ENCODE measurements around the gene HOXA1.

The HOXA1 gene

GRCh38 chr7:27105301-27106031 lies 9.7 kb upstream of the HOXA1 start:
- DNase-seq (ENCODE audit: low read depth in 2 of 2) = no peak

- DNase-seq (ENCODE audit: low read depth in 2 of 2) = no peak
Measured at GRCh38 chr7:27104341-27105058, 8.7 kb upstream of the HOXA1 start.

GRCh38 chr7:27103489-27104226 lies 7.9 kb upstream of the HOXA1 start:
- DNase-seq (ENCODE audit: low read depth in 2 of 2) = no peak

DNA sequence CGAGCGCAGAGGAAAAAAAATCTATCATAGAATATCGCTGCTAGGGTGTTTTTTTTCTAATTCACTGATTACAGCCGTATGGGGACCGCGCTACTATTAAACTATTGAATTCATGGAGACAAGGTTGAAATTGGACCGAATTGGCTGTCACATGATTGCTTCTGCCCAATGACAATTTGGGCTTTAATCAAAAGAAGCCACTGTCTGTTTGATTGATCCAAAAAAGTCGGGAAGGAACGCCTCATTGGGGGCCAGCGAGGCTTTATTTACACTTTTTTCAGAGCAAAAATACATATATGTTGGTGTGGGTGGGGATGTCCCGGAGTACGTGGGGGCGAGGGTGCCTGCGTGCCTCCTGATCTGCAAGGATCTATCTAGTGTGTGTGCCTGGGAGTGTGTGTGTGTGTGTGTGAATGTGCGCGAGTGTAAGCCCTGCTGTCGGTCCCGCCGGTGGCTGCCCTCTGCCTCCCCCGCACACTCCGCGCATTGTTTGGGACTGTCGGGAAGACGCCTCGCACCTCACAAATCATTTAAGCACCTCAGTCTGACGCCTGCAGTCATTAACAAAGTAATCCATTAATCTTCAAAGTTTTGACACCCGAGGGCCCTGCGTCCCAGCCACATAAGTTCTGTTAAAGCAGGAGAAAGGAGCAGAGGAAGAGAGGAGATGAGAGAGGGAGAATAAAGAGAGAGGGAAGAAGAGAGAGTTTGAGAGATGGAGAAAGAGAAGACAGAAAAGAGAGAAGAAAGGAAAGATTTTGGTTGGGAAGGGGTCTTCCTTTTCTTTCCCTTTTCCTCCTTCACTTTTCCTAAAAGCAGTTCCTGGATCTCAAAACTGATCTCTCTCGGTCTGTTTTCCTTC lies 7.0 kb upstream of the HOXA1 start, which contains the start of gene HOXA2:
HOXA2 (minus strand) TSS at position 103 of the 862 bp plus-strand sequence. CDS start 183 bp downstream, outside the sequence.
- DNase-seq (ENCODE audit: low read depth in 2 of 2) = no peak

- no peak for DNase-seq (ENCODE audit: low read depth in 2 of 2)
Measured at GRCh38 chr7:27101957-27102580, 6.3 kb upstream of the HOXA1 start.

GRCh38 chr7:27101171-27101956 lies 5.6 kb upstream of the HOXA1 start:
- DNase-seq (ENCODE audit: low read depth in 2 of 2) = no peak

DNA sequence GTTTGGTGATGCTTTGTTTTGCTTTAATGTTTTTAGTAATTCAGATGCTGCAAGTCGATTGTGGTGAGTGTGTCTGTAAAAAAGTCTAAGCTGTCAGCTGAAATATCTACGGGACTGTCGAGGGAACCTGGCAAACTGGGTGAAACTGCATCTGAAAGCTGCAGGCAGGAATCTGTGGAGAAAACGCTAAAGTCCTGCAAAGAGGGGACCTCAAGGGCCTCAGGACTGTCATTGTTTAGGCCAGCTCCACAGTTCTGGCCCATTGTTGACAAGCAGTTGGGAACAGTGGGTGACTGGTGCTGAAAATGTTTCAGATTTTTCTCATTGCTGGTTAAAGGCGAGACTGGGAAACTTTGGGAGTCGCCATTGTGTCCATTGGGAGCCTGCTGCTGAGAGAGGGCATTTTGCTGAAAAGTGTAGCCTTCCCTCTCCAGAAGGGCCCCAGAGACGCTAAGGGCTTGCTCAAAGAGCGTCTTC lies 4.9 kb upstream of the HOXA1 start:
- no peak for DNase-seq (ENCODE audit: low read depth in 2 of 2)

DNA sequence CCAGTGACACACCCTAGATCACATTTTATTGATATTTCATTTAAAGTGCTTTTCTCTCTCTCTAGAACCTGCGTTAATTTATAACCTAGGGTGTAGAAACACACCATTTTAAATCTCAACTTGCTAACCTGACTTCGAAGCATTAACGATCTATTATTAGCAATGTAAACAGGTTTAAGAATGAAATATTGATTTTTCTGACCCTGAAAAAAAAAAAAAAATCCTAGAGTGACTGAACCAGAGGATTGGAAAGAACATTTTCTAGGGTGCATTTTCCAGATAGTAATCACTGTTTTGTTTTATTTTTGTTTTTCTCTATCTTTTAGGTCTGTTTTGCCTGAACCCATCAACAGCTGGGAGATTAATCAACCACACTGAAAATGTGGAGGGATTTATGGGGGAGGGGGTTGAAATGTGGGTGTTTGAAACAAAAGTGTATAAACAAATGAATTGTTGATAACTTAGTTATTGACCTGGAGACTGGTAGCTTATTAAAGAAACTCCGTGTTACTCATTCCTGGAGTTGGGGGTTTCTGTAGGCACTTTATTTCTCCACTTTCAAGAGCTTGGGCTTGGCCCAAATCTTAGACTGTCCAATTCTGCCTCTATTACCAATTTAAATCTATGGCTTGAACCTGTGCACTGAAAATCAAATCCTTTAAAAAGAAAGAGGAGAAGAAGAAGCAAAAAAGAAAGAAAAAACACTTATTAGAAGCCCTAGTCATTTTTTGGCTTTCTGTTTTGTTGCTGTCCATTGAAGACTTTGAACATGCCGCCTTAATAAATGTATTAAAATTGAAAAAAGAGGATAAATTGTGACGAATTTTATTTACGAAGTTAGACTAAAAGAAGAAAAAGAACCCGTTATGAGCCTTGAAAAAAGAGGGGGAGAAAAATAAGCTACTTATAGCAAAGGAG lies 3.9 kb upstream of the HOXA1 start:
- no peak for DNase-seq (ENCODE audit: low read depth in 2 of 2)

DNA sequence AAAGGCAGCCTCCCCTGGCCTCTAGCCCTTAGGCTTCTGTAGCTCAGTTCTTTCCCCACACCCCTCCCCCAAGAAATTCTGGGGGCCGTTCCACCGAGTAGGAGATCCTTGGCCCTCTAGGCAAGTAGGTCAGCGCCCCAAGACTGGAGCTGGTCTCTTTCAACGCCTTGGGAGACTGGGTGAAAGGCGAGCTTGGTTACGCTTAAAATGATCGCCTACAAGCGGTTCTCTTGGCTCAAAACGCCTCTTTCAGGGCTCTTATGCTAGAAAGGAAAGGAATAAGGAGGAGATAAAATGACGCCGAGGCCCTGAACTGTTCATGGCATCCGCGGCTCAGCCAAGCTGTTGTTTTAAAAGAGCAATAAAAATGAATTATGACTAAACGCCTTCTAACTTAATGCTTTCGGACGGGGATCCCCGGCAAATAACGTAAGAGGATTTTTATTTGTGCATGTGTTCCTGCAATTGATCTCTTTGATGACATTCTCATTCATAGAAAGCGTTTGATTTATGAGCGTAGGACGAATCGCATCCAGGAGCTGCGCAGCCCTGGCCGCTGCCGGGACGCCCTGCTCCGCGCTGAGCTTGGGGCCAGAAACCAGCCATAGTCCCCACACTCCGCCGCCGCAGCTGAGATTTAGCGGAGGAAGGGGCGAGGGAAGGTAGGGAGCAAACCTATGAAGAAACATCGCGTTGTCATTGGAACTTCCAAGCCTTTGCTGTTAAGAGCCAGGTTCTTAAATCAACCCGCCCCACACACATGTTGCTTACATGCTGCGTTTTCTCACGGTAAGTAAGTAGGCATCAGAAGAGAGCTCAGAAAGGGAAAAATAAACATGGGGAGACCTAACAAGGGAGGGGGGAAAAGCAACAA lies 3.0 kb upstream of the HOXA1 start:
- DNase-seq (ENCODE audit: low read depth in 2 of 2) = no peak

DNA sequence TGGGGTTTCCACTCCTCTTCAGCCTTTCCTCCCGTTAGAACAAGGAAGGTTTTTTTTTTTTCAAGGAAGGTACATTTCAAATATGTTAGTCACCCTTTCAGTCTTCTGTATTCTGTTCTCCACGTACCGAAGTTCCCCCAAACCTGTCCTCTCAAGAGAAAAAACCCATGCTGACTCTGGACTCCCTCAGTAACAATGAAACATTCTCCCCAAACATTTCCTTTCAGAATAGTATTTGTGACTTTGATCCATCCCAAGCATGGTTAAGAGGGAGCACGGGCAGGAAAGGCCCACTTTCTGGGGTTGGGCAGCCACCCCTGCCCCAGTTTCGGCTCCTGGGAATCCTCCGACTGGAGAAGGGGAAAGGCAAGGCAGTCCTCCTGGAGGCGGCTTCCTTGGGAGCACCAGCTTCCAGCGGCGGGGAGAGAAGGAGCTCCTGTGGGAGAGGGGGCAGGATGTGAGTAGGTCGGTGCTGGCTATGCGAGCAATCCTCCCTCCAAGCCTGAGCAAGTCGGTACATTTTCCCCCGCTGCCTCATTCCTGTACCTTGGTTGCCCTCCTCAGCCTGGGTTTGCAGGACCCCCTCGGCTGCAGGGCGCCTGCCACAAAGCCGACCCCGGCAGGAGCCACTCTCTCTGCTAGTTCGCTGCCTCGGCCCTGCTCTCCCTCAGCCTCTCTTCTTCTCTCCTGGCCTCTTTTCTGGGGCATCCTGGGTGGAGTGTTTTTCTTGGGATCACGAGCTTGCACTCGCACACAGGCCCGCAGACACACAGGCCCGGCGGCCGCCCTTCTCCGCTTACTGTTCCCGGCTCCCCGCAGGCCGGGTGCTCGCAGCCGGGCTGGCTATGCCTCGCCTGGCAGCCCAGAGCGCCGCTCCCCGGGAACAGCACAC lies 2.1 kb upstream of the HOXA1 start:
- DNase-seq (ENCODE audit: low read depth in 2 of 2) = no peak

GRCh38 chr7:27096768-27097514 lies 1.1 kb upstream of the HOXA1 start:
- no peak for DNase-seq (ENCODE audit: low read depth in 2 of 2)

GRCh38 chr7:27095050-27095896 lies 527 bp downstream of the HOXA1 start:
- no peak for DNase-seq (ENCODE audit: low read depth in 2 of 2)

GRCh38 chr7:27094304-27095049 lies 1.3 kb downstream of the HOXA1 start:
- no peak for DNase-seq (ENCODE audit: low read depth in 2 of 2)

GRCh38 chr7:27093184-27093895 lies 2.5 kb downstream of the HOXA1 start:
- no peak for DNase-seq (ENCODE audit: low read depth in 2 of 2)
